HEK293 (cell line): ENCODE data around the gene PCSK2.

ENCODE experiments used
- ATF2 ChIP-seq: fragments of 450-650 bp; formaldehyde crosslinking; IDR thresholded peaks from 2 replicates; pipeline ENCODE4 v1.5.1; 2016; ENCODE audit warnings: missing biosample characterization, missing genetic modification characterization, low read depth
- PBX3 ChIP-seq: sonication (generic); formaldehyde crosslinking; IDR thresholded peaks from 2 replicates; pipeline ENCODE4 v1.8.1; 2022; ENCODE audit warnings: mild to moderate bottlenecking, moderate library complexity, missing genetic modification reagents

- no peak for TF ChIP-seq ATF2
- no peak for TF ChIP-seq PBX3 (CRISPR knock-in tag)
Measured at GRCh38 chr20:17534077-17534476, 307.2 kb downstream of the PCSK2 start.
